Activated naive CD4-positive, alpha-beta T cell treated with anti-CD3 and anti-CD28 coated beads for 36 hours (primary cell): ENCODE results near the gene RAB11B. TPM values are rescaled to one million over a fixed set of nuclear protein-coding genes. Genes with fewer than 3 reads are reported as not detected.
"Not testable (repeated sequence)": the region's sequence is repeated elsewhere in the genome, so short reads cannot be mapped to it uniquely, and the experiment has no call there.

Source experiments
- CTCF ChIA-PET: fragments of 350-600 bp; sonication (Branson Sonifier 250); formaldehyde crosslinking; loops from one replicate; lab custom pipeline; 2021; ENCODE audit warnings: antibody characterized with exemption; lab: Charles Lee
- DNase-seq: peaks from one replicate; pipeline ENCODE4 v3.0.0-alpha.2; 2020
- H3K27ac Mint-ChIP-seq: one replicate; pipeline ENCODE4 v1.8.0; 2021; ENCODE audit warnings: mild to moderate bottlenecking, mixed read lengths
- H3K27me3 Mint-ChIP-seq: one replicate; pipeline ENCODE4 v1.8.0; 2021; ENCODE audit warnings: low read depth, mixed read lengths
- H3K36me3 Mint-ChIP-seq: one replicate; pipeline ENCODE4 v1.8.0; 2021; ENCODE audit warnings: low read depth, mixed read lengths
- H3K4me1 Mint-ChIP-seq: one replicate; pipeline ENCODE4 v1.8.0; 2021; ENCODE audit warnings: low read depth, mixed read lengths
- H3K4me3 Mint-ChIP-seq: one replicate; pipeline ENCODE4 v1.8.0; 2021; ENCODE audit warnings: mild to moderate bottlenecking, moderate library complexity, mixed read lengths
- H3K9me3 Mint-ChIP-seq: one replicate; pipeline ENCODE4 v1.8.0; 2021; ENCODE audit warnings: mixed read lengths
- intact Hi-C: fragments of 100-400 bp; cut with micrococcal nuclease; formaldehyde crosslinking; loops from one replicate; pipeline ENCODE4 v1.15.1; 2023
- total RNA-seq, 2 experiments: library from RNA; stranded (reverse); gene quantifications; one replicate each; pipeline ENCODE4 v1.2.3, GENCODE V29; 2021

The RAB11B gene
- 10 to 100 TPM; 61.9 to 69.6 TPM for total RNA-seq

GRCh38 chr19:8389891-8390616, at the start of gene RAB11B:
TSS of gene RAB11B (plus strand) at chr19:8390360. CDS start at chr19:8390417, 57 bp downstream.
- intact Hi-C loops, result loop anchor here (1.0 to 5.0 kb wide), 6 partner anchors 23 to 442 kb away; partner anchors contain the start of genes MARCHF2, MBD3L1, NDUFA7 and RPS28
- H3K4me1 Mint-ChIP-seq, result peaks cover 25% of the 10 kb centered on the region

GRCh38 chr19:8341504-8341903, 48.7 kb upstream of the RAB11B start:
- H3K27me3 Mint-ChIP-seq, result peaks cover 16% of the 10 kb centered on the region
- CTCF ChIA-PET, result interaction anchor here (0.8 to 2.6 kb wide), 2 partner anchors 13 to 274 kb away, joined by 8 to 14 read pairs; no protein-coding TSS in a partner anchor
- H3K4me3 Mint-ChIP-seq, intact Hi-C loops, H3K36me3 Mint-ChIP-seq, H3K4me1 Mint-ChIP-seq, H3K27ac Mint-ChIP-seq, H3K9me3 Mint-ChIP-seq, DNase-seq: not testable (repeated sequence)

More at GRCh38 chr19:8389891-8390616, at the start of gene RAB11B:
- peak within 1 kb of the TSS; percentile 93 for H3K4me3 Mint-ChIP-seq
- CTCF ChIA-PET, result interaction anchor here (0.6 to 6.6 kb wide), 3 partner anchors 36 to 93 kb away, joined by 3 to 41 read pairs (median 7); no protein-coding TSS in a partner anchor
- DNase-seq, result peak; percentile 100
- no peaks in the 10 kb centered on the region for H3K9me3 Mint-ChIP-seq
- peaks cover 4% of the 10 kb centered on the region for H3K36me3 Mint-ChIP-seq
- peak within 1 kb of the TSS; percentile 96 for H3K27ac Mint-ChIP-seq
- no peaks in the 10 kb centered on the region for H3K27me3 Mint-ChIP-seq

- DNase-seq, result no peak
- no peak overlapping the region for H3K27ac Mint-ChIP-seq
- no peak overlapping the region for H3K4me3 Mint-ChIP-seq
- peaks cover 4% of the 10 kb centered on the region for H3K4me1 Mint-ChIP-seq
- no peaks in the 10 kb centered on the region for H3K9me3 Mint-ChIP-seq
- CTCF ChIA-PET, result interaction anchor here (3.6 kb wide), 1 partner anchor 12 kb away, joined by 18 read pairs; no protein-coding TSS in a partner anchor
- no peaks in the 10 kb centered on the region for H3K36me3 Mint-ChIP-seq
- intact Hi-C loops, result no loop called here
- H3K27me3 Mint-ChIP-seq, result peaks cover 12% of the 10 kb centered on the region
Measured at GRCh38 chr19:8342316-8342683, 47.9 kb upstream of the RAB11B start.

GRCh38 chr19:8342684-8343482, 47.3 kb upstream of the RAB11B start, which contains the start of gene KANK3:
TSS of gene KANK3 (minus strand) at chr19:8343262. CDS start at chr19:8337828, 5,434 bp downstream.
- intact Hi-C loops, result loop anchor here (1.0 kb wide), 1 partner anchor 22 kb away; the partner anchor contains the start of genes NDUFA7 and RPS28
- Mint-ChIP-seq H3K27me3 (peaks cover 7% of the 10 kb centered on the region), H3K4me3 (peak within 1 kb of the TSS; percentile 73), H3K27ac (no peak within 1 kb of the TSS), H3K36me3 (no peaks in the 10 kb centered on the region), H3K4me1 (peaks cover 4% of the 10 kb centered on the region), H3K9me3 (no peaks in the 10 kb centered on the region)
- CTCF ChIA-PET, result interaction anchor here (0.8 to 3.6 kb wide), 2 partner anchors 11 to 89 kb away, joined by 3 to 18 read pairs; no protein-coding TSS in a partner anchor
- DNase-seq, result peak; percentile 96

- H3K9me3 Mint-ChIP-seq, result no peaks in the 10 kb centered on the region
- H3K27ac Mint-ChIP-seq, result no peak overlapping the region
- CTCF ChIA-PET, result interaction anchor here (0.8 to 3.6 kb wide), 2 partner anchors 10 to 90 kb away, joined by 3 to 18 read pairs; no protein-coding TSS in a partner anchor
- peaks cover 4% of the 10 kb centered on the region for H3K4me1 Mint-ChIP-seq
- H3K27me3 Mint-ChIP-seq, result peaks cover 3% of the 10 kb centered on the region
- no peaks in the 10 kb centered on the region for H3K36me3 Mint-ChIP-seq
- intact Hi-C loops, result loop anchor here (1.0 kb wide), 1 partner anchor 22 kb away; the partner anchor contains the start of genes NDUFA7 and RPS28
- no peak for DNase-seq
- peak overlapping the region; percentile 73 for H3K4me3 Mint-ChIP-seq
Measured at GRCh38 chr19:8343483-8343844, 46.7 kb upstream of the RAB11B start.

- H3K9me3 Mint-ChIP-seq, H3K36me3 Mint-ChIP-seq, H3K4me1 Mint-ChIP-seq, H3K4me3 Mint-ChIP-seq, CTCF ChIA-PET, intact Hi-C loops, DNase-seq: not testable (repeated sequence)
- Mint-ChIP-seq H3K27ac (peak overlapping the region; percentile 51), H3K27me3 (peaks cover 14% of the 10 kb centered on the region)
Measured at GRCh38 chr19:8349629-8350372, 40.4 kb upstream of the RAB11B start.

- Mint-ChIP-seq H3K9me3 (peaks cover 3% of the 10 kb centered on the region), H3K36me3 (no peaks in the 10 kb centered on the region), H3K27me3 (peaks cover 14% of the 10 kb centered on the region), H3K27ac (no peak overlapping the region), H3K4me1 (no peaks in the 10 kb centered on the region), H3K4me3 (no peak overlapping the region)
- CTCF ChIA-PET, result interaction anchor here (0.6 to 5.2 kb wide), 14 partner anchors 9 to 229 kb away, joined by 3 to 47 read pairs (median 4); partner anchors contain the start of genes KANK3, MARCHF2, MYO1F and RAB11B
- DNase-seq, result no peak
- intact Hi-C loops, result no loop called here
Measured at GRCh38 chr19:8352134-8352827, 37.9 kb upstream of the RAB11B start.

- H3K9me3 Mint-ChIP-seq, H3K4me3 Mint-ChIP-seq, H3K4me1 Mint-ChIP-seq, H3K36me3 Mint-ChIP-seq, H3K27ac Mint-ChIP-seq, DNase-seq: not testable (repeated sequence)
- H3K27me3 Mint-ChIP-seq, result peaks cover 14% of the 10 kb centered on the region
- CTCF ChIA-PET, result interaction anchor here (0.6 to 5.2 kb wide), 14 partner anchors 9 to 227 kb away, joined by 3 to 47 read pairs (median 8); partner anchors contain the start of genes KANK3, MYO1F and RAB11B
- intact Hi-C loops, result loop anchor here (1.0 kb wide), 1 partner anchor 289 kb away; no protein-coding TSS in a partner anchor
Measured at GRCh38 chr19:8352845-8353244, 37.3 kb upstream of the RAB11B start.

GRCh38 chr19:8355631-8356402, 34.3 kb upstream of the RAB11B start:
- Mint-ChIP-seq H3K4me1 (no peaks in the 10 kb centered on the region), H3K27me3 (peaks cover 10% of the 10 kb centered on the region), H3K27ac (no peak overlapping the region), H3K36me3 (no peaks in the 10 kb centered on the region), H3K4me3 (no peak overlapping the region), H3K9me3 (peaks cover 3% of the 10 kb centered on the region)
- intact Hi-C loops, result loop anchor here (2.0 kb wide), 1 partner anchor 57 kb away; the partner anchor contains the start of gene MARCHF2
- no peak for DNase-seq
- CTCF ChIA-PET, result interaction anchor here (1.0 to 5.2 kb wide), 12 partner anchors 8 to 224 kb away, joined by 3 to 47 read pairs (median 12); partner anchors contain the start of genes ANGPTL4, KANK3, MYO1F and RAB11B

- intact Hi-C loops, result no loop called here
- Mint-ChIP-seq H3K4me3 (no peak overlapping the region), H3K4me1 (no peaks in the 10 kb centered on the region), H3K36me3 (no peaks in the 10 kb centered on the region), H3K27me3 (peaks cover 6% of the 10 kb centered on the region), H3K9me3 (peaks cover 3% of the 10 kb centered on the region), H3K27ac (no peak overlapping the region)
- DNase-seq, result no peak
- CTCF ChIA-PET, result interaction anchor here (0.7 to 1.5 kb wide), 3 partner anchors 41 to 535 kb away, joined by 3 to 7 read pairs (median 3); no protein-coding TSS in a partner anchor
Measured at GRCh38 chr19:8357007-8357521, 33.1 kb upstream of the RAB11B start.
